HG02852 (cell line): Measurements from ENCODE around the gene TSPAN2.
"Not testable (repeated sequence)": the region's sequence is repeated elsewhere in the genome, so short reads cannot be mapped to it uniquely, and the experiment has no call there.

Experiments used
- ATAC-seq: cut with Tn5 transposase; IDR thresholded peaks from one replicate; pipeline ENCODE4 v1.9.1; 2021; ENCODE audit warnings: mild to moderate bottlenecking, moderate library complexity; ENCODE audit not compliant: unreplicated experiment

Gene TSPAN2

GRCh38 chr1:115041654-115042053 lies 47.6 kb downstream of the TSPAN2 start:
- ATAC-seq = no peak

DNA sequence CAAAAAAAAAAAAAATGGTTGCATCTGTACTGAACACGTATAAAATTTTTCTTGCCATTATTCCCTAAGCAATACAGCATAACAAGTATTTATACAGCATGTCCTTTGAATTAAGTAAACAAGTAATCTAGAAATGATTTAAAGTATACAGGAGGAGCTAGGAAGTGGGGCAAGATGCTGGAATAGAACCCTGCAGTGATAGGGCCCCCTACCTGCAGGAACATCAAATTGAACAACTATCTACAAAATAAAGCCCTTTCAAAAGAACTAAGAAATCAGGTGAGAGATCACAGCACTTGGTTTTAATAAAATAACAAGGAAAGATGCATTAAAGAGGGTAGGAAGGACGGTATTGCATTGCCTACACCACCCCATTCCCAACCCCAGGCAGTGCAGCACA lies 48.8 kb downstream of the TSPAN2 start:
- no peak for ATAC-seq

DNA sequence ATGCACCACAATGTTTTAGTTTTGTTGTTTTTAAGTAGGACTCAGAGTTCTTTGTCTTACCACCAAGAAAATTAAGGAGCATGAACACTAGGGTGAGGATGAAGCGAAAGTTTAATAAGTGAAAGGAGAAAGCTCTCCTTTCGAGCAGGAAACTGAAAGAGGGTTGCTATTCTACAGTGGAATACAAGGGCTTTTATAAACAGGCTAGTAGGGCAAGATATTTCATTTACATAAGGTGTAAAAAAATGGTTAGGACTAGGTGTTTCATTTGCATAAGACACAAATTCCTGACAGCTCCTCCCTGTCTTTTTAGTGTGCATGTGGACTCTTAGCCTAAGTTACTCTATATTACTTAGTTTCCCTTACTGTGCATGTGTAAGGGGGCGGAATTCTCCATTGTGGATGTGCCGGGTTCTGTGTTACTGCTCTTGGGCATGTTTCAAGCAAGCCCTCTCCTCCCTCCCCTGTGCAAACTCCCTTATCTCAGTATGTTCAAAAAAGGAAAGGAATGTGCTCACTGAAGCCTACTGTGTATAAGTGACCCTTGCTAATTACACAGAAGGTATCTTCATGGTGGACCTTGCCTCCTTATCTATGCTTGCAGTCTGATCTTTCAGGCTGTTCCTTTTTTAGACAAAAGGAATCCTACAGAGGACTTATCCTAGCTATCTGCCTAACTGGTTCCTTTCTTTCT lies 52.3 kb downstream of the TSPAN2 start:
- ATAC-seq = no peak

DNA sequence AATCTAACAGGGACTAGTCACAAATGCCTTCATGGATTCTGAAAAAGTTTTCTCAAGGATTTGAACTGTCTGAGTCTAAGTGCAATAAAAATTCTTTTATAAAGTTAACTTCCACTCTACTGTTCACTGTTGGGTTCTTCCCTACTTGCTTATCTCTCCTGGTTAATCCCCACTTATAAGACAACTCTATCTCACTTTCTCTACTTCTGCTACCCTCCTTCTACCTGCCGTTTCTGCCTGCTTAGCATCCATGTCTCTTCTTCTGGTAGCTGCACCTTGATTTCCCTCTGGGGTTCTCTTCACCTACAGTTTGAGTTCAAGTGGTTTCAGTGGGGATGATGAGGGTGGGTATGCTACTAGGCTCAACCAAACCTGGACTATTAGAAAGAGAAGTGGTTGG lies 53.7 kb downstream of the TSPAN2 start:
- ATAC-seq = no peak

- ATAC-seq = no peak
Measured at GRCh38 chr1:115031595-115031994, 57.7 kb downstream of the TSPAN2 start.

DNA sequence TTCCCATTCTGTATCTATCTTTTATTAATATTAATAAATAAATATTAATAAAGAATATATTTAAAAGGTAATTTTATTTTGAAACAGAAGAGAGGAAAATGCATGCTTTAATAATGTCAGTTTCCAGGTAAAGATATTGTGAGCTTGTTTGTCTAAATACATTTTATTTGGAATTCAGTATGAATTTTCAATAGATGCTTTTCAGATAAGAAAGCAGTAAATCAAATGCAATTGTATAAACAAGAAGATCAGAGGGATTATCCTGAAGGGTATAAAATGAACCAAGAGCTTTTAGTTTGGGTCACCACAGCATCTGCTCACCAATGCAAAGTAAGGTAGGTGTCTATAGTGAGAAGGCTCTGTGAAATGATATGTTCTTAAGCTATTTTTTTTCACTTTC lies 59.8 kb downstream of the TSPAN2 start, which contains the start of gene TSHB:
TSS of gene TSHB (plus strand) at position 301 of the 400 bp plus-strand sequence. CDS start 3,537 bp downstream, outside the sequence.
- ATAC-seq = no peak

- ATAC-seq = no peak
Measured at GRCh38 chr1:115023593-115023992, 65.7 kb downstream of the TSPAN2 start.

DNA sequence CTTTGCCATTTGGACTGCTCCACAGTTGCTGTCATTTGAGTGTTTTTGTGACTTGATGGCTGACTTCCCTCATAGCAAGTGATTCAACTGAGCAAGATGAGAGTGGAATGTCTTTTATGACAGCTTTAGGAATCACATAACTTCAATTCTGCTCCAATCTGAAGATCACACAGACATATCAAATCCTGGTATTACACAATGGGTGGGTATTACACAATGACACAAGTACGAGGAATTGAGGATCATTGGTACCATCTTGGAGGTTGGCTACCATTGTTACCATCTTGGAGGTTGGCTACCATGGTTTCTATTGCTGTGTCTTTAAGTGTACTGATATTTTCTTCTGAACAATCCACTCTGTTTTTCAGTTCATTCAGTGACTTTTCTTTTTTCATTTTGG lies 68.2 kb downstream of the TSPAN2 start:
- ATAC-seq = no peak

DNA sequence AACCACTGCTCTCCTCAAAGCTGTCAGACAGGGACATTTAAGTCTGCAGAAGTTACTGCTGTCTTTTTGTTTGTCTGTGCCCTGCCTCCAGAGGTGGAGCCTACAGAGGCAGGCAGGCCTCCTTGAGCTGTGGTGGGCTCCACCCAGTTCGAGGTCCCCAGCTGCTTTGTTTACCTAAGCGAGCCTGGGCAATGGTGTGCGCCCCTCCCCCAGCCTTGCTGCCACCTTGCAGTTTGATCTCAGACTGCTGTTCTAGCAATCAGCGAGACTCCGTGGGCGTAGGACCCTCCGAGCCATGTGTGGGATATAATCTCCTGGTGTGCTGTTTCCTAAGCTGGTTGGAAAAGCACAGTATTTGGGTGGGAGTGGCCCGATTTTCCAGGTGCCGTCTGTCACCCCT lies 69.8 kb downstream of the TSPAN2 start:
- not testable (repeated sequence) for ATAC-seq

DNA sequence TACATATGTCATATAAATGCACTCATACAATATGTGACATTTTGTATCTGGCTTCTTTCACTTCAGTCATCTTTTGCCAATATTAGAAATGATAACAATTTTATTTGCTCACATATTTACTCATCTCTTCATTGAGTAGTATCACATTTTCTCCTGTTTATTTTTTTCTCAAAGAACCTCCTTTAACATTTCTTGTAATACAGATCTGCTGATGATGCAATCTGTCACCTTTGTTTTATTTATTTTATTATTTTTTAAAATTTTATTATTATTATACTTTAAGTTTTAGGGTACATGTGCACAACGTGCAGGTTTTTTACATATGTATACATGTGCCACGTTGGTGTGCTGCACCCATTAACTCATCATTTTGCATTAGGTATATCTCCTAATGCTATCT lies 75.5 kb downstream of the TSPAN2 start:
- ATAC-seq = no peak

DNA sequence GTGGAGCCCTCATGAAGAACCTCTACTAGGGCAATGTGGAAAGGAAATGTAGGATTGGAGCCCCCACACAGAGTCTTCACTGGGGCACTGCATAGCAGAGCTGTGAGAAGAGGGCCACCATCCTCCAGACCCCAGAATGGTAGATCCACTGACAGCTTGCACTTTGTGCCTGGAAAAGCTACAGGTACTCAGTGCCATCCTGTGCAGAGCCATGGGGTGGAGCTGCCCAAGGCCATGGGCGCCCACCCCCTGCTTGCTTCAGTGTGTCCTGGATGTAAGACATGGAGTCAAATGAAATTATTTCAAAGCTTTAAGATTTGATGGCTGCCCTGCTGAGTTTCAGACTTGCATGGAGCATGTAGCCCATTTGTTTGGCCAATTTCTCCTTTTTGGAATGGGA lies 76.9 kb downstream of the TSPAN2 start:
- no peak for ATAC-seq

DNA sequence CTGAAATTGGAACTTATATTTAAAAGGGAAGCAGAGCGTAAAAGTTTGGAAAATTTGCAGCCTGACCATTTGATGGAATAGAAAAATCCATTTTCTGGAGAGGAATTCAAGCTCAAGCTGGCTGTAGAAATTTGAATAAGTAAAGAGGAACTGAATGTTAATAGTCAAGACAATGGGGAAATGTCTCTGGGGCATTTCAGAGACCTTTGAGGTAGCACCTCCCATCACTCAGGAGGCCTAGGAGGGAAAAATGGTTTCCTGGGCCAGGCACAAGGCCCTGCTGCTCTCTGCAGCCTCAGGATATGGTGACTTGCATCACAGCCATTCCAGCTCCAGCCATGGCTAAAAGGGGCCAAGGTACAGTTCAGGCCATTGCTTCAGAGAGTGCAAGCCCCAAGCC lies 77.3 kb downstream of the TSPAN2 start:
- ATAC-seq = no peak

- no peak for ATAC-seq
Measured at GRCh38 chr1:115006191-115006590, 83.1 kb downstream of the TSPAN2 start.
